Lung (tissue), 12 donors: ENCODE results near the gene CALHM6. TPM values are rescaled to one million over a fixed set of nuclear protein-coding genes. Genes with fewer than 3 reads are reported as not detected.

ENCODE experiments used
- ATAC-seq: fragments of 200-7000 bp; cut with Tn5 transposase; one replicate; pipeline ENCODE4 v1.9.1; 2020; ENCODE audit warnings: moderate number of reproducible peaks; ENCODE audit not compliant: insufficient read depth, low FRiP score
- DNase-seq, 3 donors: peaks; one replicate each; pipeline ENCODE4 v3.0.0-alpha.2; 2013 to 2017
- H3K27ac ChIP-seq, 2 donors: one replicate each; pipeline ENCODE4 v1.5.1; 2013; ENCODE audit warnings: mild to moderate bottlenecking in 2 of 2, moderate library complexity in 2 of 2, control low read depth in 1 of 2, inconsistent platforms in 1 of 2, low read depth in 1 of 2, low read length in 1 of 2
- H3K27me3 ChIP-seq, 3 donors: one replicate each; pipeline ENCODE4 v1.5.1; 2013; ENCODE audit warnings: low read length in 2 of 3; ENCODE audit not compliant: control insufficient read depth in 3 of 3, insufficient read depth in 3 of 3
- H3K36me3 ChIP-seq, 4 donors: one replicate each; pipeline ENCODE4 v1.5.1; 2013; ENCODE audit warnings: low read length in 4 of 4, mild to moderate bottlenecking in 1 of 4, moderate library complexity in 1 of 4; ENCODE audit not compliant: control insufficient read depth in 4 of 4, insufficient read depth in 4 of 4
- H3K4me1 ChIP-seq, 5 donors: one replicate each; pipeline ENCODE4 v1.5.1; 2013; ENCODE audit warnings: low read length in 5 of 5, mild to moderate bottlenecking in 2 of 5, moderate library complexity in 1 of 5; ENCODE audit not compliant: control insufficient read depth in 5 of 5, insufficient read depth in 5 of 5
- H3K4me3 ChIP-seq: one replicate; pipeline ENCODE4 v1.5.1; 2013; ENCODE audit warnings: mild to moderate bottlenecking, control low read depth, moderate library complexity
- H3K9ac ChIP-seq, 2 donors: one replicate each; pipeline ENCODE4 v1.5.1; 2013; ENCODE audit warnings: low read length in 2 of 2, control low read depth in 1 of 2; ENCODE audit not compliant: insufficient read depth in 1 of 2
- H3K9me3 ChIP-seq, 4 donors: one replicate each; pipeline ENCODE4 v1.5.1; 2013; ENCODE audit warnings: low read length in 3 of 4, mild to moderate bottlenecking in 1 of 4, moderate library complexity in 1 of 4; ENCODE audit not compliant: control insufficient read depth in 4 of 4, insufficient read depth in 3 of 4
- CTCF ChIP-seq: IDR thresholded peaks from 2 replicates; pipeline ENCODE4 v1.5.1; 2012; ENCODE audit warnings: mild to moderate bottlenecking; ENCODE audit errors: control extremely low read depth, extremely low read depth
- WGBS, 2 donors: extraction: QIAGEN DNeasy Blood & Tissue Kit; methylation state at CpG; one replicate each; pipeline ENCODE4 v1.1.7; 2013; 5-methylcytosine and 5-hydroxymethylcytosine counted together
- polyA plus RNA-seq, 2 donors: library from polyadenylated mRNA; stranded (reverse); fragments of 200-250 nt; gene quantifications; one replicate each; pipeline ENCODE4 v1.2.1, GENCODE V29; 2013
- total RNA-seq, 2 donors: library from RNA; depleted of rRNA in 1 of 2; stranded (reverse); fragments of >200 nt in 1 of 2; gene quantifications; one replicate each; pipeline ENCODE4 v1.2.1, GENCODE V29; 2014 to 2021
- donor health status: control.
- donor health status: control.
- donor health status: Bipolar disorder and iron deficiency.
- donor health status: healthy.
- donor health status: DM: yes; HTN: yes; CAD: no.

CALHM6 gene
- total and polyA plus RNA-seq, 4 donors: 2.1 to 20.8 (median 7.6) TPM

DNA sequence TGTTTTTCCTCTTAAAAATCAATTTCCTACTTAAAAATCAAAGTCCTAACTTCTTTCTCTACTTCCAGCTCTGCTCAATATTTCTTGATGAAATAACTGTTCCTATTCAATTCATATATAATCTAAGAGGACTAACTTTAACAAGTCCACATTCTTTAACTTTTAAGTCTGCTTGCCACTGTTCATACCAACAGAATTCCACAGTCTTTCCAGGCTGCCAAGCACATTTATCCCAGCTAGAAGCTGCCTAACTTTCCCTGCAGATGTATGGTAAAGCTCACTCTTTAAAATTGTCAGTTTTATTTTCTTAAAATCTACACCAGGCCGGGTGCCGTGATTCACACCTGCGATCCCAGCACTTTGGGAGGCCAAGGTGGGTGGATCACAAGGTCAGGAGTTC is 11.5 kb downstream of the CALHM6 start:
- Histone ChIP-seq H3K4me1 (peaks cover 0 to 15% (median 5%) of the 10 kb centered on the region in 5 donors), H3K36me3 (no peaks in the 10 kb centered on the region), H3K9ac (no peak overlapping the region), H3K27ac (no peak overlapping the region), H3K27me3 (no peaks in the 10 kb centered on the region), H3K9me3 (no peaks in the 10 kb centered on the region), H3K4me3 (no peak overlapping the region)
- TF ChIP-seq CTCF: no peak
- WGBS, 2 donors: 94% methylated on average over 3 of the region's 3 CpGs
- no peak for ATAC-seq
- DNase-seq: no peak

- H3K27ac ChIP-seq: no peak overlapping the region
- ATAC-seq: no peak
- H3K9ac ChIP-seq: no peak overlapping the region
These were observed 14.0 kb downstream of the CALHM6 start for GRCh38 chr6:116475141-116475540.

GRCh38 chr6:116476002-116476678 is 15.0 kb downstream of the CALHM6 start:
- H3K9me3 ChIP-seq: no peaks in the 10 kb centered on the region
- DNase-seq (peak in 2 of 3 donors; percentile 25 to 33), ATAC-seq (peak; percentile 41)
- H3K27me3 ChIP-seq: no peaks in the 10 kb centered on the region
- no peak overlapping the region for H3K27ac ChIP-seq
- WGBS, 2 donors: 33 to 57% methylated on average over 5 of the region's 5 CpGs
- no peaks in the 10 kb centered on the region for H3K36me3 ChIP-seq
- peaks cover 0 to 15% (median 3%) of the 10 kb centered on the region in 5 donors for H3K4me1 ChIP-seq
- H3K4me3 ChIP-seq: no peak overlapping the region
- H3K9ac ChIP-seq: no peak overlapping the region
- TF ChIP-seq CTCF: no peak

More at GRCh38 chr6:116475141-116475540, 14.0 kb downstream of the CALHM6 start:
- no peaks in the 10 kb centered on the region for H3K9me3 ChIP-seq
- WGBS, 2 donors: 4 to 20% methylated on average over 1 of the region's 1 CpG
- H3K27me3 ChIP-seq: no peaks in the 10 kb centered on the region
- H3K4me3 ChIP-seq: no peak overlapping the region
- H3K4me1 ChIP-seq: peaks cover 0 to 15% (median 5%) of the 10 kb centered on the region in 5 donors
- no peaks in the 10 kb centered on the region for H3K36me3 ChIP-seq
- DNase-seq: no peak
- TF ChIP-seq CTCF: no peak

GRCh38 chr6:116482780-116483179 is 21.6 kb downstream of the CALHM6 start:
- H3K9me3 ChIP-seq: no peaks in the 10 kb centered on the region
- H3K27me3 ChIP-seq: no peaks in the 10 kb centered on the region
- H3K27ac ChIP-seq: no peak overlapping the region
- H3K36me3 ChIP-seq: no peaks in the 10 kb centered on the region
- WGBS, 2 donors: 79 to 93% methylated on average over 1 of the region's 1 CpG
- no peak for TF ChIP-seq CTCF
- ATAC-seq (no peak), DNase-seq (no peak)
- no peak overlapping the region for H3K4me3 ChIP-seq
- no peak overlapping the region for H3K9ac ChIP-seq
- peaks cover 0 to 3% (median 0%) of the 10 kb centered on the region in 5 donors for H3K4me1 ChIP-seq
